ENCODE data around the gene ADGRL3.

The ADGRL3 gene

GRCh38 chr4:61588621-61589402 lies 388.7 kb downstream of the ADGRL3 start:
- TF ChIP-seq CTCF (IDR thresholded peaks at IDR 0.05; ENCODE audit: borderline replicate concordance, control extremely low read depth, extremely low read depth, insufficient read depth, missing control alignments): no peak
- in situ Hi-C loops (cut with MboI; ENCODE audit: low sequenced_read_pairs, unreplicated experiment): no loop called here
- no peak for DNase-seq (ENCODE audit: low spot score)

- no peak for DNase-seq (ENCODE audit: low spot score)
- in situ Hi-C loops (cut with MboI; ENCODE audit: low sequenced_read_pairs, unreplicated experiment): no loop called here
- no peak for TF ChIP-seq CTCF (IDR thresholded peaks at IDR 0.05; ENCODE audit: borderline replicate concordance, control extremely low read depth, extremely low read depth, insufficient read depth, missing control alignments)
These were observed 390.8 kb downstream of the ADGRL3 start for GRCh38 chr4:61590881-61591280.

- no peak for DNase-seq (ENCODE audit: low spot score)
- TF ChIP-seq CTCF (IDR thresholded peaks at IDR 0.05; ENCODE audit: borderline replicate concordance, control extremely low read depth, extremely low read depth, insufficient read depth, missing control alignments): no peak
- in situ Hi-C loops (cut with MboI; ENCODE audit: low sequenced_read_pairs, unreplicated experiment): no loop called here
These were observed 396.6 kb downstream of the ADGRL3 start for GRCh38 chr4:61596606-61597340.

GRCh38 chr4:61603086-61603485 lies 403.0 kb downstream of the ADGRL3 start:
- DNase-seq (ENCODE audit: low spot score): no peak
- in situ Hi-C loops (cut with MboI; ENCODE audit: low sequenced_read_pairs, unreplicated experiment): no loop called here
- no peak for TF ChIP-seq CTCF (IDR thresholded peaks at IDR 0.05; ENCODE audit: borderline replicate concordance, control extremely low read depth, extremely low read depth, insufficient read depth, missing control alignments)

- in situ Hi-C loops (cut with MboI; ENCODE audit: low sequenced_read_pairs, unreplicated experiment): no loop called here
These were observed 403.9 kb downstream of the ADGRL3 start for GRCh38 chr4:61604054-61604453.

GRCh38 chr4:61605984-61606383 lies 405.9 kb downstream of the ADGRL3 start:
- no peak for DNase-seq (ENCODE audit: low spot score)
- no peak for TF ChIP-seq CTCF (IDR thresholded peaks at IDR 0.05; ENCODE audit: borderline replicate concordance, control extremely low read depth, extremely low read depth, insufficient read depth, missing control alignments)
- in situ Hi-C loops (cut with MboI; ENCODE audit: low sequenced_read_pairs, unreplicated experiment): no loop called here

More at GRCh38 chr4:61604054-61604453, 403.9 kb downstream of the ADGRL3 start:
- DNase-seq (ENCODE audit: low spot score): no peak
- no peak for TF ChIP-seq CTCF (IDR thresholded peaks at IDR 0.05; ENCODE audit: borderline replicate concordance, control extremely low read depth, extremely low read depth, insufficient read depth, missing control alignments)
